GM19035 (cell line): ENCODE data around the gene OR9G4.

ENCODE experiments used
- ATAC-seq: cut with Tn5 transposase; IDR thresholded peaks from one replicate; pipeline ENCODE4 v1.9.1; 2021; ENCODE audit not compliant: unreplicated experiment

Gene OR9G4

DNA sequence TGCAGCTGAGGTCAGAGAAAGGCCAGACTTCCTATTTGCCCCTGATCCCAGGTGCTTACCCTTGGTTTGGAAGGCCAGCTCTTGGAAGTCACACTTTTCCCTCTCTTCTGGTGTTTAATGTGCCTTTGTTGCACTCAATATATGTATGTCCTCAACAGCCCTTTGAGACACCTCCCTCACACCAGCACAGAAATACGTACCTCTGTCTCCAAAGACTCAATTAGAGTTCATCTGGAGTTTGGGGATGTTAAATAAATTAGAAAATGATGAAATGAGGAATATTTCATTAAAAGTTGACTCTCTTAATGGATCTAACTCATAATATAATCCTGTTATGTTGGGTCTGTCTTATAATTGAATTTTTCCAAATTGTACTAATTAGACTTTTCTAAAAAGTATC is at the start of gene OR9G4:
OR9G4 (minus strand) TSS at position 101 of the 400 bp plus-strand sequence. CDS start 4,931 bp downstream, outside the sequence.
- ATAC-seq: no peak

- ATAC-seq: no peak
These were observed 35.0 kb upstream of the OR9G4 start for GRCh38 chr11:56783448-56784041.

DNA sequence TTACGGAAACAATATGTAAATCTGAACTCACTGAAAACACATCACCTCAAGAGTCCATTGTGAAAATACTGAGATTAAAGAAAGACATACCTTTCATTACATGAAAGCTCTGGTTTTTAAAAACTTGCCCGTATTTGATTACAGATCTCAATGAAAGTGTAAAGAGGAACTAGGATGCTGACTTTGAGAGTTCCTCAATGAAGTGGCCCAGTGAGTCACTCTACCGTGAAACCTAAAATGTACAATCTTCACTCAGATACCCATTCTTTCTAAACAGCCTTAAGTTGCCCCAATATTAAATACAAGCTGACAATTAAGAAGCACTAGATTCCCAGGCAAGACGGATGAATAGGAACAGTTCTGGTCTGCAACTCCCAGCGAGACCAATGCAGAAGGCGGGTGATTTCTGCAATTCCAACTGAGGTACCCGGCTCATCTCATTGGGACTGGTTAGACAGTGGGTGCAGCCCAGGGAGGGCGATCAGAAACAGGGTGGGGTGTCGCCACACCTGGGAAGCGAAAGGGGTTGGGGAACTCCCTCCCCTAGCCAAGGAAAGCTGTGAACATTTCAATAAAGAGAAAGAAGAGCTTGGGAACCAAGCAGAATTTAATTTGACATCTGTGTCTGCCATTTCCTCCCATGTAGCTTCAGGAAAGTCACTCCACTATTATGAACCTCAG is 33.8 kb upstream of the OR9G4 start:
- no peak for ATAC-seq

DNA sequence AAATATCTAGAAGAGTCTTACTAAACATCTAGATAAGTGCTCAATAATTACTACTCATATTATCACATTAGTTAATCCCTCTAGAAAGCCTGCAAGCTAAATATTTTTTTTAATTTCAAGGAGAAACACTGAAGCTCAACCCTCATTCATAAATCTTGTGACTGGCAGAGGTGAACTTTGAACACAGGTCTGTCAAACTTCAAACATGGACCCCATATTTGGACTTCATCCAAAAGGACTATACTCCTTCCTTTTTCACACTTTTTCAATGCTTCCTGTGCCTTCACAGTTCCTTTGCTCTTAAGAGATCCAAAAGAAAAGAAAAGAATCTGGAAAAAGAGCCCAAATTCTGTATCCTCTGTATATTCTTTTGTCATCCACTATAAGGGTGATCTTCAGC is 28.3 kb upstream of the OR9G4 start:
- no peak for ATAC-seq

DNA sequence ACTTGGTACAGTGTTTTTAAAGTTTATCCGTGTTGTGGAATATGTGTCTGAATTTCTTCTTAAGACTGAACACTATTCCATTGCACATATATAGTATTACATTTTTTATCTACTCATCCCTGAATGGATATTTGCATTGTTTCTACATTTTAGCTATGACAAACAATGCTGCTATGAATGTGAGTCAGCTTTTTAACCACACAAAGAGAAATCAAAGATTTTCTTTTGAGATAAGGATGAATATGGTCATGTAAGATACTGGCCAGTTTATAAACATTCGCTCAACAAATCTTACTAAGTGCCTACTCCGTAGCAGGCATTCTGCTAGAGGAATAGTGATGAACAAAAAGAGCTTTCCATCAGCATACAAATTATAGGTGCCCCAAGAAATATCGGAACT is 16.5 kb upstream of the OR9G4 start:
- no peak for ATAC-seq

GRCh38 chr11:56751480-56751879 is 3.0 kb upstream of the OR9G4 start:
- ATAC-seq: no peak

- ATAC-seq: no peak
These were observed 1.7 kb upstream of the OR9G4 start for GRCh38 chr11:56750190-56750589.

DNA sequence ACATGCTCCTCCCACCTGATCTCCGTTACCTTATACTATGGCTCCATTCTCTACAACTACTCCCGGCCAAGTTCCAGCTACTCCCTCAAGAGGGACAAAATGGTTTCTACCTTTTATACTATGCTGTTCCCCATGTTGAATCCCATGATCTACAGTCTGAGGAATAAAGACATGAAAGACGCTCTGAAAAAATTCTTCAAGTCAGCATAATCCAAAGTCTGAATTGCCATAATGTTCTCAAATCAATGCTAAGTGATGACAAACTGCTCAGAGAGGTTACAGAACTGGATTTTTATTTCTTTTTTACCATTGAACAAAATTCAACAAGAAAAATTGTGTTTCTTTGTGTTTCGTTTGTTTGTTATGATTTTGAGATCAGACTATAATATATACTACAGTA is 7.6 kb downstream of the OR9G4 start:
- no peak for ATAC-seq

GRCh38 chr11:56740107-56740506 is 8.4 kb downstream of the OR9G4 start:
- no peak for ATAC-seq

DNA sequence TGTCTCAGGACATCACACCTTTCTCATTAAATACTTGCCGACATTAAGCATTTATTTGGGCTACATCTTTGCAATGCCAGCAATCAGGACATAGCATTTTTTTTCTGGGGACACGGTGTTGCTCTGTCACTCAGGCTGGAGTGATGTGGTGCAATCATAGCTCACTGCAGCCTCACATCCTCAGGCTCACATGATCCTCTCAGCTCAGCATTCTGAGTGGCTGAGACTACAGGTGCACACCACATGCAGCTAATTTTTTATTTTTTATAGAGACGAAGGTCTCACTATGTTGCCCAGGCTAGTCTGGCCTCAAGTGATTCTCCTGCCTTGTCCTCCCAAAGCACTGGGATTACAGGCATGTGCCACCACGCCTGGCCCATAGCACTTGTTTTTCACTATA is 28.0 kb downstream of the OR9G4 start:
- ATAC-seq: no peak

- no peak for ATAC-seq
These were observed 32.1 kb downstream of the OR9G4 start for GRCh38 chr11:56716379-56716854.

GRCh38 chr11:56714206-56714605 is 34.3 kb downstream of the OR9G4 start:
- no peak for ATAC-seq

DNA sequence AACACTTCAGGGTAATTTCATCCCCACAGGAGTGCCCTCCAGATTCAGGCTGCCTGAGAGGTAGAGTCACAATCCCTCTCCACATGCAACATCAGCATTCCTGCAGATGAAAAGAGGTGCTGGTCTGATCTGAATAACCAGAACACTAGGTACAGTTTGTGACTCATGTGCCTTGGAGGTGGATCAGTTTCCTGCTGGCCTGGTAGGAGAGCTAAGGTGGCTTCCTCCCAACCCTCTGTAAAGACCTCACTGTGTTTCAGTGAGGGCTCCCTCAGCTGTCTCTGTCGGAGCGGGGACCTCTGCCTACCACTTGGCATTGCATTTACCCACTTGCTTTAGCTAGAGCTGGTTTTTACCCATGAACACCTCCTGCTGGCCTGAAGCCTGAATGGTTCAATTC is 42.0 kb downstream of the OR9G4 start:
- no peak for ATAC-seq

- ATAC-seq: no peak
These were observed 42.6 kb downstream of the OR9G4 start for GRCh38 chr11:56705784-56706396.

GRCh38 chr11:56700914-56701485 is 47.5 kb downstream of the OR9G4 start:
- ATAC-seq: no peak

DNA sequence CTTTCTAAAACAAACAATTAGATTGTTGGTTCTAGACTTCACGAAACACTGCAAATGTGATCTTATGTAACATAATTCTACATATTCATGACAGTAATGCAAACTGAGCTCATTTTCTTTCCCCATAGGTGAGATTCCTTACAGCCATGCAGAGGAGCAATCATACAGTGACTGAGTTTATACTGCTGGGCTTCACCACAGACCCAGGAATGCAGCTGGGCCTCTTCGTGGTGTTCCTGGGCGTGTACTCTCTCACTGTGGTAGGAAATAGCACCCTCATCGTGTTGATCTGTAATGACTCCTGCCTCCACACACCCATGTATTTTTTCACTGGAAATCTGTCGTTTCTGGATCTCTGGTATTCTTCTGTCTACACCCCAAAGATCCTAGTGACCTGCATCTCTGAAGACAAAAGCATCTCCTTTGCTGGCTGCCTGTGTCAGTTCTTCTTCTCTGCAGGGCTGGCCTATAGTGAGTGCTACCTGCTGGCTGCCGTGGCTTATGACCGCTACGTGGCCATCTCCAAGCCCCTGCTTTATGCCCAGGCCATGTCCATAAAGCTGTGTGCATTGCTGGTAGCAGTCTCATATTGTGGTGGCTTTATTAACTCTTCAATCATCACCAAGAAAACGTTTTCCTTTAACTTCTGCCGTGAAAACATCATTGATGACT is 48.1 kb downstream of the OR9G4 start:
- no peak for ATAC-seq

DNA sequence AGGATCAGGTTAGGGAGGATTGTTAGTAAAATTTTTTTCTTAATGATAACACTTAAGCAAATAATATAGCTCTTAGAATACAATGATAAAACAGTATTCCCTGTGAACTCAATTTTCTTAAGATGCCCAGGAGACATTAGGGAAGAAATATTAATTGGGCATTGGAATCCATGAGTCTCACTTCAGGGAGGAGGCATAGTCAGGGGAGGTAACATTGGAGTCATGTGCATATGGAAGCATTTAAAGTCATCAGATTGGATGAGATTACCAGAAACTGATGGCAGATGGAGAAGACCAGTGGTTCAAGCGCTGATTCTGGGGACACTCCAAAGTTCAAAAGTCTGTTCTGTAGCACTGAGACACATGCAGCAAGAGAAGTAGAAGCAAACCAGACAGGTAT is 49.7 kb downstream of the OR9G4 start, which contains the start of gene OR9G1:
OR9G1 (plus strand) TSS at position 301 of the 400 bp plus-strand sequence. CDS start 1,293 bp downstream, outside the sequence.
- ATAC-seq: no peak

GRCh38 chr11:56693428-56693827 is 55.1 kb downstream of the OR9G4 start:
- ATAC-seq: no peak
